T-helper 1 cell treated with Interleukin-12 subunit alpha and Interleukin-12 subunit beta and Interleukin-4 antibody, amounts not matched to agents 30 ng/mL and 1 ng/mL, for 36 hours (primary cell): Measurements from ENCODE around the gene POLL. TPM values are rescaled to one million over a fixed set of nuclear protein-coding genes. Genes with fewer than 3 reads are reported as not detected.

ENCODE experiments used
- intact Hi-C: fragments of 100-400 bp; cut with micrococcal nuclease; formaldehyde crosslinking; loops from one replicate; pipeline ENCODE4 v1.15.1; 2024
- total RNA-seq: library from RNA; stranded (reverse); gene quantifications from 2 replicates; pipeline ENCODE4 v1.2.3, GENCODE V29; 2022

Gene POLL
- total RNA-seq, 1 donor from 2014 or later = 35.4 TPM

DNA sequence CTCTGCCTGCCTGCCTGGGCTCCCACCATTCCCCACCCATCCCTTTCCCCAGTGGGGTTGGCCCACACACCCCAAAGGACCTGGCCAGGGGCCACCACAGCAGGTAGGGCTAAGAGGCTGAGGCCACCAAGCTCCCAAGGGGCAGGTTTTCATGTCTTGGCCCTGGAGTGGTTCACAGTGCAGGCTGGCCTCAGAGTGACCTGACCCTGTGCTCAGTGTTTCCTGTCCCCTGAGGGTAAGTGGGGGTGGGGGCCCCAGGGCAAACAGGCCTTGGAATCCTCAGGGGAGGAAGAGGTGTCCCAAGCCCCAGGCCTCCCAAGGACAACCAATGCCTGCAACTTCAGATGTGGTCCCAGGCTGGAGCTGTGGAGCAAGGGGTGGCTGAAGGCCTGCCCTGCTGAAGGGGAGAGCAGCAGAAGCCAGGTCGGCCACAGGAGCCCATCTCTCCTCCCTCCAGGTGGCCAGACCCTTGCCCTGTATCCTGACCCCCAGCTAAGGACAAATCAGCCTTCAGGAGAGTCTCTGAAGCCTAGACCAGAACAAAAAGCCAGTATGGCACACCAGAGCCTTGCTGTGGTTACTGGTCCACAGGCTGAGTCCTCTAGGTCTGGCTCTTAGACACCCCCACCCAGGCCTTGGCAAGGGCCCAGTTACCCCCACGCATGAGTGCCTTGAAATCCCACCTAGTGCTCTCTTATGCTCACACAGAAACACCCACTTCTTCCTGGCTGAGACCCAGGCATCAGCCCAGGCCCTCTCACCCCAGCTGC, 27.6 kb downstream of the POLL start:
- intact Hi-C loops = no loop called here

DNA sequence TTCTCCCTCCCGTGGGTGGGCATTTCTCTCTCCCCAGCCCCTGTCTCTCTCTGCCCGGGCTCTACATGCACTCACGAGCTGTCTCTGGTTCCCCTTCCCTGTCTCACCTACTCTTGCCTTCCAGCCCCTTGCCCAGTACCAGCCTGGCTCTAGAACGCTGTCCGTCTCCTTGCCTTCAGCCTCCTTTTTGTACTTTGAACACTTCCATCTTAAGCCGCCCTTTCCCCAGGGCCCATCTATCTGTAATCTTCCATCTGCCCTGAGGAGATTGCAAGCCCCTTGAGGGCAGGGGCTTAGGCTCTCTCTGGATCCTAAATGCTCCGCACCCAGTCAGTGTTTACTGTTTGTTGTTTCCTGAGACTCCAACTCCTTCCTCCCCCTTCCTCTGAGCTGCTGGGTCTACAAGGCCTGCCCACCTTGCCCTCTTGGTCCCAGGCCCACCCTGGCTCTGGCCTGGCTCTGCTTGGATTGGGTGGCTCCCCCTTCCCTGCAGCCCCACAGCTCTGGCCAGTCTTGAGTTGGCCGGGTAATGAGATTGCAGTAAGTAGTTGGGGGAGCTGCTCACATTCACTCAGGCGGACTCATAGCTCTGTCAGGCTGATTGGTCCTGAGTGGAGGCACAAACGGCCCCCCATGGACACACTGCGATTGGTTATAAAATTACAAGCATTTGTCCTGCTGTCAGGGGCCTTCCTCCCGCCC, 28.3 kb downstream of the POLL start:
- intact Hi-C loops = no loop called here

DNA sequence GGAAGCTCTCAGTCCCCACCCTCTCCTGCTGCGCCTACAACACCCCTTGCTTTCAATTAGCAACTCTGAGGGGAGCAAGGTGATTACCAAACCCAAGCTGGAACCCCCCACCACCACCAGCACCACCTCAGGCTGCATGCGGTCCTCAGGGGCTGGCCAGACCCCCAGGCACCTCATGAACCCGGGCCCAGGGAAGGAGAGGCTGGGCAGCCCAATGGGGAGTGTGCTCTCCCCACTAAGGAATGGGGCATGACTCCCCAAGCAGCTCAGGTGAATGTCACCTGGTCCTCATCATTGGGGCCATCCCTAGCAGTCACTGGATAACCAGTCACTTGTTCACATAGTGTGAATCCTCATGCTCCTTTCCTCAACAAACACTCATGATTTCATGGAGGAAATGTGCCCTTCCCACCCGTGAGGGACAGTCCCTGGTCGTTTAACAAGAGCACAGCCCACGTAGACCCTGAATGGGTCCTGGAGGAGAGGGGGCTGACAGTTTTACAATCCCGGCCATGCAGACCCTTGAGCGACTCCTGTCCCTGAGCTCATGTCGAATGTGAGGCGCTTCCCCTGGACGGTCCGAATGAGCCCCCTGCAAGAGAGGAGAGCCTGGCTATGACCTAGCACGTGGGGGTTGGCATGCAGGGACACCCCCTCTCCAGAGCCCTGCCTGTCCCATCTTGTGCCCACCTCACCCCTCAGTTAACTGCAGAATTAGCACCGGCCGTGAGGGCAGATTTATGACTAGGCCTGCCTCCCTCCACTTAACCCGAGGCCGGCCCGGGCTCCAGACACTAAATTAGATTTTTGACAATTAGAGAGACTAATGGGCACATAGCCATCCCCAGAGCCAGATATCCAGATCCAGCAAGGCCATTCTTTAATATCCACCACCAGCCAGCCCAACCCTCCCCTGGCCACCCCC, 29.1 kb downstream of the POLL start:
- intact Hi-C loops = no loop called here

DNA sequence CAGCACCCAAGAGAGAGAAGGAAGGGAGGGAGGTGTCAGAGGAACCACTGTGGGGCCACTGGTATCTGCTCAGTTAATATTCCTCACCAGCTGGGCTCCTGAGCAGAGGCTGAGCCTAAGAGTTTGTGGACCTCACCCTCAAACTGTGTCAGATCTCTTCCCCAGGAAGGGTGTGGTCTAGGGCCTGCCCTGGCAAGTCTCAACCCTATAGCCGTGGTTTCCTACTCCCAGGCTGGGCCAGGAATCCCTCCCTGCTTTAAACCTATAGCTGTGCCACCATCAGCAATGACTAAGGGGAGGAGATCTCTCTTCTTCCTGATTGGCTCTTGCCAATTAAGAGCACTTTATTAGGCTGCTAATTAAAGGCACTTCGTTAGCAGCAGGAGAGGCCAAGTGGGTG, 29.9 kb downstream of the POLL start:
- intact Hi-C loops = no loop called here

DNA sequence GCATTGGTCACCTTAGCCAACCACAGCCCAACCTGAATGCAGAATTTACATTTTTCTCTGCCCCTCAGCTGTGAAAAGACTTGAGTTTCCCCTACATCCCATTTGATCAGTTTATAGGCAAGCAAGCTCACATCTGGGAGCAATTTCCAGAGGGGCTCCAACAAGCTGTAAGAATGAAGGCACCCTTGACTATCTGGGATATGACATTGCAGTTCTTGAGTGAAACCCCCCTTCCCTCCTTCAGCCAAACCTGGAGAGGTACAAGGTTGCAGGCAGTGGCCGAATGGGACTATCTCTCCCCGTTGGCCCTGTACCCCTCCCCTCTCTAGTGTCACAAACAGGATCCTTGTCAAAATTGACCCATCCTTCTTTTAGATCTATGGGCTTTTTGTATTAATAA, 30.5 kb downstream of the POLL start:
- intact Hi-C loops = no loop called here

DNA sequence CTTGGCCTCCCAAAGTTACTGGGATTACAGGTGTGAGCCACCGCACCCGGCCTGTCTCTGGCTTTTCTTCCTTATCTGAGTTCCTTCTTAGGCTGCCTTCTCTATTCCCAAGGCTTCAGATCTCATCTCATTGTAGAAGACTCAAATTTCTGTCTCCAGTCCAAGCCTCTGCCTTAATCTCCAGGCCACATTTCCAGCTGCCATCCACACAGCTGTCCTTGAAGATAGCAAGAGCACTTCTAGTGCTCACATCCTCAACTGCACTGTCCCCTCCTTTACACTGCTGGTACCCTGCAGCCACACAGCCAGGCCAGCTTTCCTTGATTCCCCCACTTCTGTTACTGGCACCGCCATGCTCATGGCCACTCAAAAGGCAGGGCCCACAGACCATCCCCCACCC, 35.6 kb downstream of the POLL start:
- intact Hi-C loops = no loop called here

DNA sequence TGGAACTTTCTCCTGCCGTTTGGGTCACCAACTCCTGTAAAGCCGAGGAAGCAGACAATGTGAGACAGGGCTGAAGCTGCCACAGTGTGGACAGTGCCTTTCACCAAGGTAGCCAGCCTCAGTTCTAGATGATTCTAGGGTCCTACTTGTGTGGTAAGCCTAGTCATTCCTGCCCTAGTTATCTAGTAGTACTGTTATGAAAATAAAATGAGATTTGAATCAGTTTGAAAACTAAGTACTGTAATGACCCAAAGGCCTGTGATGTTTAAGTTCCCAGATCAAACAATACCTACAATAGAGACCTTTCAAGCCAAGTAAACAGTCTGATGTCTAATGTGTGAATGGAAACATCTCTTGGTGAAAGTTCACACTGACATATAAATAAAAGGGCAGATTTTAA, 37.1 kb downstream of the POLL start:
- intact Hi-C loops = no loop called here

DNA sequence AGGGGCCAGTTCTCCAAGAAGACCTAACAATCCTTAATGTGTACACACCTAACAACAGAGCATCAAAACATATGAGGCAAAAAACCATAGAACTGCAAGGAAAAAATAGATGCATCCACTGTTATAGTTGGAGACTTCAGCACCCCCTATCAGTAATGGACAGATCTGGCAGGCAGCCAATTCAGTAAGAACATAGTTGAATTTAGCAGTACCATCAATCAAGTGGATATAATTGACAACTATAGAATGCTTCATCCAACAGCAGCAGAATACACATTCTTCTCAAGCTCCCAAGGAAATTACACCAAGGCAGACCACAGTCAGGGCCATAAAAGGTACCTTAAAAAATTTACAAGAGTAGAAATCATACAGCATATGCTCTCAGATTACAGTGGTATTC, 42.2 kb downstream of the POLL start:
- intact Hi-C loops = no loop called here

DNA sequence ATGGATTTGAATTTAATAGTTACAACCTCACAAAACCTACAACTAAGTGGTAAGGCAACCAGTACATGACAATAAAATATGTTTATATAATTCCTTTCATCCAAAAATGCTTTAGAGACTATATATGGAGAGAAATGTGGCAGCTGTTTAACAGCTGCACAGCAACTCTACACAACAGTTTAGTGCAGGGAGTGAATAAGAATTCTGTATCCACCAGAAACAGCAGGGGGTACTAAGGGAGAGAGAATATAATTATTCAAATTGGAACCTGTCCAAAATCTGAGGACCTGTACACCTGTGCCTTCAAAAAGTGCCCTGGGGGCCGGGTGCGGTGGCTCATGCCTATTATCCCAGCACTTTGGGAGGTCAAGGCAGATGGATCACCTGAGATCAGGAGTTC, 49.6 kb downstream of the POLL start:
- intact Hi-C loops = no loop called here

DNA sequence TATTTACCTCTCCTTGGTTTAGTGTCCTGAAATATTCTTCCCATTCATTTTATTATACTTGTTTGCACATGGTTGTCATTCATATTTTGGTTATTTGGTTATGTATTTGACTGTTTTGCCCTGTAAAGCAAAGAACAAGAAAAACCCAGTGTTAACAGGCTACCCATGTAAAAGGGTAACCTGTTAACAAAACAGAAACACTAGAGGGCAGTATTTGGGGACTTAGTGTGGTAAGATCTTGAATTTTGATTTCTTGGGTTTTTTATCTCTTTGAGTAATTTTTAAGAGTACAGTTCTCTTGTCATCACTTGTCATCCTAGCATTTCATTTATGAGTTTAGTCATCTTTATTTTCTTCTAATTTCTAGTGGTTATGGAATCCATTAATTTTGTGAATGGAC, 51.3 kb downstream of the POLL start:
- intact Hi-C loops = loop anchor here (1.0 to 2.0 kb wide), 2 partner anchors 34 to 244 kb away; no protein-coding TSS in a partner anchor

DNA sequence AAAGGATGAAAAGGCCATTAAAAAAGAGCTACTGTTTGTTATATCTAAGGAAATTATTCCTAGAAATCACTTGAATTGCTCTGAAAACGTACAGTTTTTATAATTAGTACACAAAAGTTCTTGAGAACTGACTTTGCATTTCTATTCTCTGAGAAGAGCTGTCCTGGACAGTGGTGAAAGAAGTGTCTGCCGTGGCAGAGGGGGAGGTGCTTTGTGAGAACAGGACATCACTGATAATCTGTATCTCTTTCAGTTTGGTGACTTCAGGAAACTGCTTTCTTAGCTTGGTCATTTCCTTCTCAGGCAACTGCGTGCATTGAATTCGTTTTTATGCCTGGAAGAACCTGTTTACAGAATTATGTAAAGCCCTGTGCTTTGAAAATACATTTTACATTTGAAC, 52.1 kb downstream of the POLL start:
- intact Hi-C loops = loop anchor here (2.0 kb wide), 1 partner anchor 245 kb away; no protein-coding TSS in a partner anchor

DNA sequence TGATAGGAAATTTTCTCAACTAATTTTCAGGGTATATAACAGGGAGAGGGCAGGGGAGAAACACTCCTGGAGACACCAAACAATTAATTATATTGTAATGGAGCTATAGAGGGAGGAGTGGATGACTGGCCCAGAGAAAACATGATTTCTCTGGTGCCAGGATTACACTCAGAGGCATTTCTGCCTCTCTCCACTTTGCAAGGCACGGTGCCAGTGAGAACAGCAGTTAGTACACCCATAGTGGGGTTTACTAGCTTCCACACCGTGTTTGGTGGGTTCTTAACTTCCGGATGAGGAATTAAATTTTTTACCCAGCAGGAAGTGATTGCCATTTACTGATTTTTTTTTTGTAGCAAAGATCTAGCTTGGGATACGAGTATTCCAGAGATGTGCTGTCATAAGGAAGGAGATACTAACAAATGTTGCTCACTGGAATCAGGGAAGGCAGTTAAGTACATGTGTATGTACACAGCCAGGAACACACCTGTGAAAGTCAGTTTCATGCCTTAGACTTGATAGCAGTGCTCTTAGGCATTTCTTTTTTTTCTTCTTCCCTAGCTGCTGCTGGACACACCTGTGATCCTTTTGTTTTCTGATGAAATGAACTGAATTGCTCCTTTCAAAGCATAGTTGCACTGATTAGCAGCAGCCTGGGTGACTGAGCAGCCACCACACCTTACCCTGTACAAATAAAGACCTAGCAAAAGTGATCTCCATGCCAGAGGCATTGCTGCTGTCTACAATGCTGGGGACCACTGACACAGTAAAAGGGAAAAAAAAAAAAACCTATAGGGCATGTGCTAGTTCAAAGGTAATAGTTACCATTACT, 58.1 kb downstream of the POLL start:
- intact Hi-C loops = no loop called here

DNA sequence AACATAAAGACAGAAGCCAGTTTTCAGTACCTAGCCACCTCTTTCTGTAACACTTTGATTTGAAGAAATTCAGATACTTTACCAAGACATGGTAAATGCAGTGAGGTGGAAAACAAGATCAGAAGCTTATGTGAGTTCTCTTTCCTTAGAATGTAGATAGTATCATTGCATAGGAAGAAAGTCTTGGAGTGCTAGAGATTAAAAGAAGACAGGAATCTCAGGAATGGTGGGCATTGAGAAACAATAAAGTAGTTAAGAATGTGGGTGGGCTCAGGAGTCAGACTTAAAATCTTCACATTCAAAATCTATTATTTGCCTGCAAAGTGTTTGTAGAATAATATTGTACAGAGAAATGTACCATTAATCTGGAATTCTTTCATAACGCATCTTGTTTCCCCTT, 58.9 kb downstream of the POLL start:
- intact Hi-C loops = no loop called here

Other genes starting within 250 kb of the POLL start
- 14.8 and 23.6 TPM in 2 replicates for gene BTRC, start 234.1 kb downstream of the POLL start, total RNA-seq
- 2.4 and 3.0 TPM in 2 replicates for gene DPCD, start 64 bp upstream of the POLL start, total RNA-seq
- gene FBXW4, start 106.9 kb upstream of the POLL start, total RNA-seq = 44.0 and 44.2 TPM in 2 replicates
- gene FGF8, start 187.9 kb upstream of the POLL start, total RNA-seq = not detected in 2 replicates
- gene NPM3, start 195.2 kb upstream of the POLL start, total RNA-seq = 33.3 and 35.2 TPM in 2 replicates
- 151 TPM in 2 replicates for gene OGA, start 230.2 kb upstream of the POLL start, total RNA-seq